Measurements from ENCODE around the gene TENM4.

TENM4 gene

GRCh38 chr11:78938036-78938435 is 502.8 kb downstream of the TENM4 start:
- TF ChIP-seq ZNF70 (CRISPR knock-in tag; IDR thresholded peaks at IDR 0.05) (no peak), ESRRG (CRISPR knock-in tag; IDR thresholded peaks at IDR 0.05) (no peak)
- ATAC-seq = no peak

- TF ChIP-seq PATZ1 (CRISPR knock-in tag; IDR thresholded peaks at IDR 0.05; ENCODE audit: borderline replicate concordance) (no peak), ISL1 (CRISPR knock-in tag; IDR thresholded peaks at IDR 0.05) (no peak), OSR1 (CRISPR knock-in tag; IDR thresholded peaks at IDR 0.05) (no peak), TCF4 (CRISPR knock-in tag; IDR thresholded peaks at IDR 0.05; ENCODE audit: borderline replicate concordance) (no peak), CSDC2 (CRISPR knock-in tag; IDR thresholded peaks at IDR 0.05) (no peak), ESRRG (CRISPR knock-in tag; IDR thresholded peaks at IDR 0.05) (no peak)
- ATAC-seq = no peak
These were observed 505.3 kb downstream of the TENM4 start for GRCh38 chr11:78935398-78936068.

GRCh38 chr11:78933350-78933749 is 507.5 kb downstream of the TENM4 start:
- no peak for TF ChIP-seq ZC3H10 (CRISPR knock-in tag; IDR thresholded peaks at IDR 0.05)
- TF ChIP-seq ESRRG (CRISPR knock-in tag; IDR thresholded peaks at IDR 0.05) = no peak
- TF ChIP-seq CSDC2 (CRISPR knock-in tag; IDR thresholded peaks at IDR 0.05) = no peak
- no peak for TF ChIP-seq BACH2 (CRISPR knock-in tag; IDR thresholded peaks at IDR 0.05; ENCODE audit: borderline replicate concordance)
- TF ChIP-seq POU6F1 (CRISPR knock-in tag; IDR thresholded peaks at IDR 0.05; ENCODE audit: borderline replicate concordance, low read depth) = no peak
- TF ChIP-seq ZFP3 (CRISPR knock-in tag; IDR thresholded peaks at IDR 0.05) = no peak
- no peak for TF ChIP-seq TSHZ2 (CRISPR knock-in tag; IDR thresholded peaks at IDR 0.05)
- TF ChIP-seq ARNTL (CRISPR knock-in tag; IDR thresholded peaks at IDR 0.05; ENCODE audit: borderline replicate concordance, low read depth) = no peak
- no peak for ATAC-seq

GRCh38 chr11:78932757-78933156 is 508.1 kb downstream of the TENM4 start:
- ATAC-seq = no peak
- TF ChIP-seq ISL1 (CRISPR knock-in tag; IDR thresholded peaks at IDR 0.05) (no peak), ZNF70 (CRISPR knock-in tag; IDR thresholded peaks at IDR 0.05) (no peak), ZFP3 (CRISPR knock-in tag; IDR thresholded peaks at IDR 0.05) (no peak), POU6F1 (CRISPR knock-in tag; IDR thresholded peaks at IDR 0.05; ENCODE audit: borderline replicate concordance, low read depth) (no peak), OSR1 (CRISPR knock-in tag; IDR thresholded peaks at IDR 0.05) (no peak), PATZ1 (CRISPR knock-in tag; IDR thresholded peaks at IDR 0.05; ENCODE audit: borderline replicate concordance) (no peak), RARB (CRISPR knock-in tag; IDR thresholded peaks at IDR 0.05) (no peak), ZNF565 (CRISPR knock-in tag; conservative IDR thresholded peaks at IDR 0.05; ENCODE audit: low read depth) (no peak)
